HepG2 (cell line): ENCODE results near the gene RCHY1.

Source experiments
- CTCF ChIP-seq: sonication (generic); formaldehyde crosslinking; IDR thresholded peaks from 2 replicates; pipeline ENCODE4 v1.5.0; 2020; ENCODE audit warnings: mild to moderate bottlenecking, missing genetic modification reagents, moderate library complexity
- RAD21 ChIP-seq: fragments of 450-650 bp; formaldehyde crosslinking; IDR thresholded peaks from 2 replicates; pipeline ENCODE4 v1.5.0; 2020; ENCODE audit warnings: mild to moderate bottlenecking

GRCh38 chr4:75557696-75558095 lies 43.5 kb upstream of the RCHY1 start:
- TF ChIP-seq CTCF (CRISPR knock-in tag) (no peak), RAD21 (CRISPR knock-in tag) (no peak)
